Osteoblast (primary cell): ENCODE data around the gene ANTXR1. TPM values are rescaled to one million over a fixed set of nuclear protein-coding genes. Genes with fewer than 3 reads are reported as not detected.

ENCODE experiments used
- DNase-seq: peaks from one replicate; pipeline ENCODE4 v3.0.0; 2011; ENCODE audit warnings: low spot score, mixed read lengths; ENCODE audit not compliant: insufficient read length; ENCODE audit errors: missing footprints
- H2AFZ ChIP-seq: 2 replicates; pipeline ENCODE4 v1.6.0; 2011; ENCODE audit warnings: mild to moderate bottlenecking, low read length
- H3K27ac ChIP-seq: 2 replicates; pipeline ENCODE4 v1.5.1; 2011; ENCODE audit warnings: mild to moderate bottlenecking, low read depth, low read length, moderate library complexity
- H3K27me3 ChIP-seq: 2 replicates; pipeline ENCODE4 v1.6.0; 2012; ENCODE audit warnings: mild to moderate bottlenecking, control low read depth, inconsistent platforms, low read length, moderate library complexity; ENCODE audit not compliant: insufficient read depth
- H3K36me3 ChIP-seq: 2 replicates; pipeline ENCODE4 v1.5.1; 2011; ENCODE audit warnings: mild to moderate bottlenecking, low read length, control low read depth, moderate library complexity; ENCODE audit not compliant: insufficient read depth
- H3K4me1 ChIP-seq: 2 replicates; pipeline ENCODE4 v1.5.1; 2011; ENCODE audit warnings: mild to moderate bottlenecking, low read length, control low read depth, moderate library complexity; ENCODE audit not compliant: insufficient read depth
- H3K4me2 ChIP-seq: 2 replicates; pipeline ENCODE4 v1.6.0; 2011; ENCODE audit warnings: mild to moderate bottlenecking, low read length; ENCODE audit not compliant: insufficient read depth
- H3K4me3 ChIP-seq: fragments of 200-600 bp; sonication (generic); 3 replicates; pipeline ENCODE4 v1.5.1; 2012; ENCODE audit warnings: mild to moderate bottlenecking, low read length, inconsistent platforms; ENCODE audit not compliant: insufficient read depth
- H3K79me2 ChIP-seq: 2 replicates; pipeline ENCODE4 v1.6.0; 2012; ENCODE audit warnings: mild to moderate bottlenecking, low read length, control low read depth, inconsistent platforms; ENCODE audit not compliant: insufficient read depth
- H3K9me3 ChIP-seq: 2 replicates; pipeline ENCODE4 v1.5.1; 2011; ENCODE audit warnings: low read depth, low read length, control low read depth
- H4K20me1 ChIP-seq: 2 replicates; pipeline ENCODE4 v1.6.0; 2012; ENCODE audit warnings: mild to moderate bottlenecking, low read length, control low read depth; ENCODE audit not compliant: insufficient read depth
- CTCF ChIP-seq: IDR thresholded peaks from 2 replicates; pipeline ENCODE4 v1.5.1; 2011; ENCODE audit warnings: mild to moderate bottlenecking, low read depth, low read length, moderate library complexity; ENCODE audit errors: extremely low read depth
- total RNA-seq: library from RNA; depleted of rRNA; stranded (reverse); fragments of >200 nt; gene quantifications from 2 replicates; pipeline ENCODE4 v1.2.3, GENCODE V29; 2012

The ANTXR1 gene
- total RNA-seq, 1 donor = 123 TPM

GRCh38 chr2:69090820-69091219 lies 77.8 kb downstream of the ANTXR1 start:
- TF ChIP-seq CTCF = no peak
- H3K27ac ChIP-seq = no peak overlapping the region
- peaks cover 35% of the 10 kb centered on the region for H3K4me1 ChIP-seq
- no peaks in the 10 kb centered on the region for H3K27me3 ChIP-seq
- no peaks in the 10 kb centered on the region for H3K9me3 ChIP-seq
- H3K36me3 ChIP-seq = peaks cover 20% of the 10 kb centered on the region
- H4K20me1 ChIP-seq = no peaks in the 10 kb centered on the region
- no peak overlapping the region for H3K4me3 ChIP-seq
- no peak for DNase-seq
- no peaks in the 10 kb centered on the region for H3K79me2 ChIP-seq
- H3K4me2 ChIP-seq = no peak overlapping the region
- H2AFZ ChIP-seq = no peak overlapping the region

- no peak overlapping the region for H2AFZ ChIP-seq
- no peaks in the 10 kb centered on the region for H4K20me1 ChIP-seq
- no peaks in the 10 kb centered on the region for H3K27me3 ChIP-seq
- no peaks in the 10 kb centered on the region for H3K9me3 ChIP-seq
- TF ChIP-seq CTCF = no peak
- H3K27ac ChIP-seq = no peak overlapping the region
- peaks cover 20% of the 10 kb centered on the region for H3K36me3 ChIP-seq
- no peak overlapping the region for H3K4me3 ChIP-seq
- H3K4me2 ChIP-seq = no peak overlapping the region
- peaks cover 34% of the 10 kb centered on the region for H3K4me1 ChIP-seq
- DNase-seq = no peak
- H3K79me2 ChIP-seq = no peaks in the 10 kb centered on the region
Measured at GRCh38 chr2:69092857-69093256, 79.9 kb downstream of the ANTXR1 start.

GRCh38 chr2:69095305-69095704 lies 82.3 kb downstream of the ANTXR1 start:
- TF ChIP-seq CTCF = no peak
- H2AFZ ChIP-seq = no peak overlapping the region
- H3K4me2 ChIP-seq = no peak overlapping the region
- peaks cover 23% of the 10 kb centered on the region for H3K36me3 ChIP-seq
- DNase-seq = no peak
- no peaks in the 10 kb centered on the region for H3K79me2 ChIP-seq
- H3K4me3 ChIP-seq = no peak overlapping the region
- H3K9me3 ChIP-seq = no peaks in the 10 kb centered on the region
- H3K27ac ChIP-seq = peak overlapping the region; percentile 71
- no peaks in the 10 kb centered on the region for H4K20me1 ChIP-seq
- H3K4me1 ChIP-seq = peaks cover 52% of the 10 kb centered on the region
- no peaks in the 10 kb centered on the region for H3K27me3 ChIP-seq

GRCh38 chr2:69096326-69097095 lies 83.5 kb downstream of the ANTXR1 start:
- no peaks in the 10 kb centered on the region for H3K27me3 ChIP-seq
- no peak overlapping the region for H2AFZ ChIP-seq
- H3K79me2 ChIP-seq = no peaks in the 10 kb centered on the region
- no peak overlapping the region for H3K4me2 ChIP-seq
- peaks cover 32% of the 10 kb centered on the region for H3K36me3 ChIP-seq
- peaks cover 56% of the 10 kb centered on the region for H3K4me1 ChIP-seq
- H3K4me3 ChIP-seq = no peak overlapping the region
- TF ChIP-seq CTCF = no peak
- no peaks in the 10 kb centered on the region for H4K20me1 ChIP-seq
- H3K27ac ChIP-seq = peak overlapping the region; percentile 0
- no peak for DNase-seq
- H3K9me3 ChIP-seq = no peaks in the 10 kb centered on the region
